ENCODE results near the gene TTC38. TPM values are rescaled to one million over a fixed set of nuclear protein-coding genes. Genes with fewer than 3 reads are reported as not detected.

Gene TTC38
- total RNA-seq, 6 donors from 2014 or later, result 23.7 to 84.9 (median 34.3) TPM

- TF ChIP-seq EP300 (IDR thresholded peaks at IDR 0.05) (no peak), POLR2AphosphoS5 (IDR thresholded peaks at IDR 0.05) (no peak), CTCF (IDR thresholded peaks at IDR 0.05) (no peak), POLR2A (IDR thresholded peaks at IDR 0.05) (no peak)
- WGBS, 2 donors, result 57 to 66% methylated on average over 4 to 15 of the region's 16 CpGs
- Histone ChIP-seq H3K4me1 (peaks cover 6 to 15% (median 9%) of the 10 kb centered on the region in 4 donors), H3K4me3 (no peak overlapping the region), H3K27ac (peak overlapping the region in 1 of 4 donors; percentile 7), H3K36me3 (peaks cover 5 to 27% (median 7%) of the 10 kb centered on the region in 4 donors), H3K27me3 (no peaks in the 10 kb centered on the region), H3K9me3 (no peaks in the 10 kb centered on the region)
- DNase-seq (no peak), ATAC-seq (ENCODE audit: low FRiP score in 2 of 2) (no peak)
Observed at GRCh38 chr22:46245511-46245910, 22.3 kb upstream of the TTC38 start.

- Histone ChIP-seq H3K27me3 (no peaks in the 10 kb centered on the region), H3K9me3 (no peaks in the 10 kb centered on the region), H3K4me3 (no peak overlapping the region), H3K27ac (no peak overlapping the region), H3K36me3 (peaks cover 5 to 27% (median 7%) of the 10 kb centered on the region in 4 donors), H3K4me1 (peaks cover 10 to 22% (median 15%) of the 10 kb centered on the region in 4 donors)
- ATAC-seq (ENCODE audit: low FRiP score in 2 of 2) (no peak), DNase-seq (no peak)
- 89 to 91% methylated on average over 8 to 10 of the region's 10 CpGs for WGBS, 2 donors
- TF ChIP-seq POLR2A (IDR thresholded peaks at IDR 0.05), result no peak
- no peak for TF ChIP-seq EP300 (IDR thresholded peaks at IDR 0.05)
- TF ChIP-seq CTCF (IDR thresholded peaks at IDR 0.05), result no peak
- no peak for TF ChIP-seq POLR2AphosphoS5 (IDR thresholded peaks at IDR 0.05)
Observed at GRCh38 chr22:46246178-46246577, 21.6 kb upstream of the TTC38 start.

GRCh38 chr22:46247443-46247975 is 20.3 kb upstream of the TTC38 start:
- no peak for ATAC-seq (ENCODE audit: low FRiP score in 2 of 2)
- H3K27me3 ChIP-seq, result no peaks in the 10 kb centered on the region
- peaks cover 5 to 27% (median 7%) of the 10 kb centered on the region in 4 donors for H3K36me3 ChIP-seq
- TF ChIP-seq POLR2AphosphoS5 (IDR thresholded peaks at IDR 0.05) (no peak), POLR2A (IDR thresholded peaks at IDR 0.05) (no peak), CTCF (IDR thresholded peaks at IDR 0.05) (no peak)
- no peak overlapping the region for H3K27ac ChIP-seq
- no peak for DNase-seq
- 95 to 100% methylated on average over 2 of the region's 2 CpGs for WGBS, 2 donors
- H3K4me1 ChIP-seq, result peaks cover 12 to 28% (median 20%) of the 10 kb centered on the region in 4 donors
- no peak overlapping the region for H3K4me3 ChIP-seq
- H3K9me3 ChIP-seq, result no peaks in the 10 kb centered on the region

- Histone ChIP-seq H3K27me3 (no peaks in the 10 kb centered on the region), H3K4me1 (peaks cover 12 to 27% (median 20%) of the 10 kb centered on the region in 4 donors), H3K4me3 (peak within 1 kb of the TSS; percentile 63 to 95 (median 74)), H3K9me3 (no peaks in the 10 kb centered on the region), H3K36me3 (peaks cover 0 to 4% (median 0%) of the 10 kb centered on the region in 4 donors), H3K27ac (peak within 1 kb of the TSS; percentile 81 to 90 (median 86))
- peak; percentile 94 to 98 for DNase-seq
- TF ChIP-seq EP300 (IDR thresholded peaks at IDR 0.05) (peak in 1 of 4 donors; percentile 37), POLR2A (IDR thresholded peaks at IDR 0.05) (peak in 3 of 4 donors; percentile 61 to 96 (median 86)), CTCF (IDR thresholded peaks at IDR 0.05) (peak in 3 of 6 experiments; percentile 18 to 48 (median 28)), POLR2AphosphoS5 (IDR thresholded peaks at IDR 0.05) (peak; percentile 78 to 91)
- WGBS, 2 donors, result 0 to 6% methylated on average over 18 to 58 of the region's 89 CpGs
- peak; percentile 95 to 98 for ATAC-seq (ENCODE audit: low FRiP score in 2 of 2)
Observed at GRCh38 chr22:46250035-46250782, 17.6 kb upstream of the TTC38 start, which contains the start of gene CDPF1. Gene CDPF1, minus strand, starts transcription at chr22:46250293. Its CDS starts 2,009 bp downstream, at chr22:46248284.
